ENCODE results near the gene C19orf38.

C19orf38 gene

DNA sequence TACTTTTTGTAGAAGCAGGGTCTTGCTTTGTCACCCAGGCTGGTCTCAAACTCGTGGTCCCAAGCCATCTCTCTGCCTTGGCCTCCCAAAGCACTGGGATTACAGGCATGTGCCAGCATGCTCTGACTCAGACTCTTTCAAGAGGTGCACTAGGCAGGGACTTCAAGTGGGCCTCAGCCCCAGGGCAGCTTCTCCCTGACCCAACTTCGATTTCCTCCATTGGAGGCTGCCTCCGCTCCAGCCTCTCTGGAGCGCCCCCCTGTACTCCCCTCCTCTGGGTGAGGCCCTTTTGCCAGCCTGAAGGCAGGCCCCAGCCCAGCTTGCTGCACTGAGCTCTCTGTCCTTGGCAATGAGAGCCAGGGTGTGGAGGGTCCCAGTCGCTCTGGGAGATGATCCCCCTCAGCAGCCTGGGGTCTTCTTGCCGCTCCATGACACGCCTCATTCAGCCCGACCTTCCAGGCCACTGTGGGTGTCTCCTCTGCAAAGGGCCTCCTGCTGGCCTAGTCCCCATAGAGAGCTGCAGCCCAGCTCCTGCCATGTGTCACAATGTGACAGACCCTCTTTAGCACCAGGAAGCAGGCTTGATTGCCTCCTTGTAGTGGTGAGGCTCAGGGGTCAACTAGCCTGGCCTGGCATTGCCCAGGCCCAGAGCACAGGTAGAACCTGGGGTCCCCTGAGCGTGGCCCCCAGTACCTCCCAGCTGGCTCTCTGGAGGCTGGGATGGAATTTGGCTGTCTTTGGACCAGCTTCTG is 39.6 kb downstream of the C19orf38 start:
- no peak overlapping the region for H3K4me3 ChIP-seq (ENCODE audit: low read depth, low read length)

DNA sequence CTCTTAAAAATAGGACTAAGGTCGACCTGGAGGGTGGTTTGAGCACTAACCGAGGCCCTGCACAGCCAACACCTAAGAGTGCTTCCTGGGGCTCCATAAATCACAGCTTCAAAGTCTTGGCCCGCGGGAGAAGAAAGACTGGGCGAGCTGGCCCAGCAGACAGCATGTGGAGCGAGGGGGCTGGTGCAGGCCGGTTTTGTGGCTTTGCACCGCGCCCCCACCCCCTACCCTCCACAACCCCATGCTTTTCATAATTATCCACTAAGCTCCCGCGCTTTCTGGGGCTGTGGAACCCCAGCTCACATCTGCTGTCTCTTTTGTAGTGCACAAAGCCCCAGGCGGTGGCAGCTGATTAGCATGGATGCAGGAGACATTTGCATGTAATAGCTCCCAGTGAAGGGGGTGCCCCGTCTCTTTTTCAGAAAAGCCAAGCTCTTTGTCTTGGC is 40.2 kb downstream of the C19orf38 start:
- peak overlapping the region; percentile 79 for H3K9ac ChIP-seq (ENCODE audit: low read depth, low read length)
- peaks cover 4% of the 10 kb centered on the region for H3K36me3 ChIP-seq (ENCODE audit: control insufficient read depth, insufficient read depth, low read length)
- H3K4me3 ChIP-seq (ENCODE audit: low read depth, low read length): no peak overlapping the region
- H3K9me3 ChIP-seq (ENCODE audit: control insufficient read depth, insufficient read depth, low read length): no peaks in the 10 kb centered on the region
- peaks cover 31% of the 10 kb centered on the region for H3K4me1 ChIP-seq (ENCODE audit: control insufficient read depth, insufficient read depth, low read length)
- no peaks in the 10 kb centered on the region for H3K27me3 ChIP-seq (ENCODE audit: control insufficient read depth, insufficient read depth, low read length)

More for the DNA sequence above, 39.6 kb downstream of the C19orf38 start:
- no peaks in the 10 kb centered on the region for H3K9me3 ChIP-seq (ENCODE audit: control insufficient read depth, insufficient read depth, low read length)
- H3K36me3 ChIP-seq (ENCODE audit: control insufficient read depth, insufficient read depth, low read length): peaks cover 4% of the 10 kb centered on the region
- H3K27me3 ChIP-seq (ENCODE audit: control insufficient read depth, insufficient read depth, low read length): no peaks in the 10 kb centered on the region
- peak overlapping the region; percentile 79 for H3K9ac ChIP-seq (ENCODE audit: low read depth, low read length)
- peaks cover 31% of the 10 kb centered on the region for H3K4me1 ChIP-seq (ENCODE audit: control insufficient read depth, insufficient read depth, low read length)

DNA sequence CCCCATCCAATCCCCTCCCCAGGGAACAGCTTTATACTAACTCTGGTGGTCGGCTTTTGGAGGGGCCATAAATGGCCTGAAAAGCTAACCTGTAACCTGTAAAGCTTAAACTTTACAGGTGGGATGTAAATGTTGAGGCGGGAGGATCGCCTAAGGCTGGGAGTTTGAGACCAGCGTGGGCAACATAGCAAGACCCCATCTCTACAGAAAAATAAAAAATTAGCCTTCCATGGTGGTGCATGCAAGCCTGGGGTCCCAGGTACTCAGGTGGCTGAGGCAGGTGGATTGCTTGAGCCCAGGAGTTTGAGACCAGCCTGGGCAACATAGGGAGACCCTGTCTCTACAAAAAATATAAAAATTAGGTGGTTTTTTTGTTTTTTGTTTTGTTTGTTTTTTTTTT is 41.7 kb downstream of the C19orf38 start:
- H3K36me3 ChIP-seq (ENCODE audit: control insufficient read depth, insufficient read depth, low read length): peaks cover 4% of the 10 kb centered on the region
- H3K4me1 ChIP-seq (ENCODE audit: control insufficient read depth, insufficient read depth, low read length): peaks cover 38% of the 10 kb centered on the region
- no peak overlapping the region for H3K9ac ChIP-seq (ENCODE audit: low read depth, low read length)
- no peaks in the 10 kb centered on the region for H3K27me3 ChIP-seq (ENCODE audit: control insufficient read depth, insufficient read depth, low read length)
- no peaks in the 10 kb centered on the region for H3K9me3 ChIP-seq (ENCODE audit: control insufficient read depth, insufficient read depth, low read length)
- no peak overlapping the region for H3K4me3 ChIP-seq (ENCODE audit: low read depth, low read length)

- Histone ChIP-seq H3K27me3 (ENCODE audit: control insufficient read depth, insufficient read depth, low read length) (no peaks in the 10 kb centered on the region), H3K4me1 (ENCODE audit: control insufficient read depth, insufficient read depth, low read length) (peaks cover 38% of the 10 kb centered on the region), H3K9me3 (ENCODE audit: control insufficient read depth, insufficient read depth, low read length) (no peaks in the 10 kb centered on the region), H3K9ac (ENCODE audit: low read depth, low read length) (no peak overlapping the region), H3K4me3 (ENCODE audit: low read depth, low read length) (no peak overlapping the region), H3K36me3 (ENCODE audit: control insufficient read depth, insufficient read depth, low read length) (peaks cover 4% of the 10 kb centered on the region)
These were observed 43.3 kb downstream of the C19orf38 start for GRCh38 chr19:10891405-10892086.

- Histone ChIP-seq H3K36me3 (ENCODE audit: control insufficient read depth, insufficient read depth, low read length) (no peaks in the 10 kb centered on the region), H3K9ac (ENCODE audit: low read depth, low read length) (no peak overlapping the region), H3K27me3 (ENCODE audit: control insufficient read depth, insufficient read depth, low read length) (no peaks in the 10 kb centered on the region), H3K4me1 (ENCODE audit: control insufficient read depth, insufficient read depth, low read length) (peaks cover 35% of the 10 kb centered on the region), H3K9me3 (ENCODE audit: control insufficient read depth, insufficient read depth, low read length) (no peaks in the 10 kb centered on the region), H3K4me3 (ENCODE audit: low read depth, low read length) (no peak overlapping the region)
These were observed 44.0 kb downstream of the C19orf38 start for GRCh38 chr19:10892256-10892655.

GRCh38 chr19:10894911-10895213 is 46.6 kb downstream of the C19orf38 start:
- Histone ChIP-seq H3K36me3 (ENCODE audit: control insufficient read depth, insufficient read depth, low read length) (no peaks in the 10 kb centered on the region), H3K4me3 (ENCODE audit: low read depth, low read length) (no peak overlapping the region), H3K9me3 (ENCODE audit: control insufficient read depth, insufficient read depth, low read length) (no peaks in the 10 kb centered on the region), H3K27me3 (ENCODE audit: control insufficient read depth, insufficient read depth, low read length) (no peaks in the 10 kb centered on the region), H3K4me1 (ENCODE audit: control insufficient read depth, insufficient read depth, low read length) (peaks cover 21% of the 10 kb centered on the region), H3K9ac (ENCODE audit: low read depth, low read length) (no peak overlapping the region)

- H3K4me1 ChIP-seq (ENCODE audit: control insufficient read depth, insufficient read depth, low read length): peaks cover 21% of the 10 kb centered on the region
- H3K36me3 ChIP-seq (ENCODE audit: control insufficient read depth, insufficient read depth, low read length): no peaks in the 10 kb centered on the region
- no peaks in the 10 kb centered on the region for H3K27me3 ChIP-seq (ENCODE audit: control insufficient read depth, insufficient read depth, low read length)
- no peak overlapping the region for H3K4me3 ChIP-seq (ENCODE audit: low read depth, low read length)
- no peak overlapping the region for H3K9ac ChIP-seq (ENCODE audit: low read depth, low read length)
- H3K9me3 ChIP-seq (ENCODE audit: control insufficient read depth, insufficient read depth, low read length): no peaks in the 10 kb centered on the region
These were observed 47.1 kb downstream of the C19orf38 start for GRCh38 chr19:10895363-10895762.

GRCh38 chr19:10895920-10896319 is 47.7 kb downstream of the C19orf38 start:
- Histone ChIP-seq H3K27me3 (ENCODE audit: control insufficient read depth, insufficient read depth, low read length) (no peaks in the 10 kb centered on the region), H3K9me3 (ENCODE audit: control insufficient read depth, insufficient read depth, low read length) (no peaks in the 10 kb centered on the region), H3K4me1 (ENCODE audit: control insufficient read depth, insufficient read depth, low read length) (peaks cover 19% of the 10 kb centered on the region), H3K9ac (ENCODE audit: low read depth, low read length) (no peak overlapping the region), H3K36me3 (ENCODE audit: control insufficient read depth, insufficient read depth, low read length) (no peaks in the 10 kb centered on the region), H3K4me3 (ENCODE audit: low read depth, low read length) (no peak overlapping the region)

DNA sequence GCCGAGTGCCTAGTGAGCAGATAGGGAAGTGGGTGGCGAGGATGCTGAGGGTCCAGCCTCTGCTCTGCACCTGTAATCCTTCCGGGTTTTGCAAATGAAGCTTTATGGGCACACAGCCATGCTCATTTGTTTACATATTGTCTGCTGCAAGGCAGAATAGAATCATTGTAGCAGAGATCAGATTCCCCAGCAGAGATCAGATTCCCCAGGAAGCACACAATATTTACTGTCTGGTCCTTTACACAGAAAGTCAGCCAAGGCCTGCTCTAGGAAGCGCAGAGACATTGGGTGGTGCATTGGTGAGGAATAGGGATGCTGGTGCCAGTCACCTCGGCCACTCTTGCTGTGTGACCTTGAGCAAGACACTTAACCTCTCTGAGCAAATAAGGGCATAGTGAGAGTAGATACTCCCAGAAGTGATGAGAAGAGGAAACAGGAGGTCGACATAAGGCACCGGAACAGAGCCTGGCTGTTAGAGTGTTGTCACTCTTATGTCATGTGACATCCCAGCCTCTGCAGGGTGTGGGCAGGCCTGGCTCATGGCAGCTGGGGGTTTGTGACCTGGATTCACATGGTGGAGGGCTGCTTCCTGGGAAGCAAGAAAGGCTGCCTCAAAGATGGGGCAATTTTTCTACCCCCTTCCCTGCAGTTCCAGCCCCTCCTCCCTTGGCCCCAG is 48.8 kb downstream of the C19orf38 start:
- Histone ChIP-seq H3K9ac (ENCODE audit: low read depth, low read length) (no peak overlapping the region), H3K4me3 (ENCODE audit: low read depth, low read length) (no peak overlapping the region), H3K4me1 (ENCODE audit: control insufficient read depth, insufficient read depth, low read length) (peaks cover 15% of the 10 kb centered on the region), H3K9me3 (ENCODE audit: control insufficient read depth, insufficient read depth, low read length) (no peaks in the 10 kb centered on the region), H3K27me3 (ENCODE audit: control insufficient read depth, insufficient read depth, low read length) (no peaks in the 10 kb centered on the region), H3K36me3 (ENCODE audit: control insufficient read depth, insufficient read depth, low read length) (no peaks in the 10 kb centered on the region)

GRCh38 chr19:10898633-10899032 is 50.4 kb downstream of the C19orf38 start:
- peaks cover 12% of the 10 kb centered on the region for H3K4me1 ChIP-seq (ENCODE audit: control insufficient read depth, insufficient read depth, low read length)
- H3K36me3 ChIP-seq (ENCODE audit: control insufficient read depth, insufficient read depth, low read length): no peaks in the 10 kb centered on the region
- no peaks in the 10 kb centered on the region for H3K27me3 ChIP-seq (ENCODE audit: control insufficient read depth, insufficient read depth, low read length)
- peak overlapping the region; percentile 54 for H3K9ac ChIP-seq (ENCODE audit: low read depth, low read length)
- H3K4me3 ChIP-seq (ENCODE audit: low read depth, low read length): no peak overlapping the region
- H3K9me3 ChIP-seq (ENCODE audit: control insufficient read depth, insufficient read depth, low read length): no peaks in the 10 kb centered on the region

DNA sequence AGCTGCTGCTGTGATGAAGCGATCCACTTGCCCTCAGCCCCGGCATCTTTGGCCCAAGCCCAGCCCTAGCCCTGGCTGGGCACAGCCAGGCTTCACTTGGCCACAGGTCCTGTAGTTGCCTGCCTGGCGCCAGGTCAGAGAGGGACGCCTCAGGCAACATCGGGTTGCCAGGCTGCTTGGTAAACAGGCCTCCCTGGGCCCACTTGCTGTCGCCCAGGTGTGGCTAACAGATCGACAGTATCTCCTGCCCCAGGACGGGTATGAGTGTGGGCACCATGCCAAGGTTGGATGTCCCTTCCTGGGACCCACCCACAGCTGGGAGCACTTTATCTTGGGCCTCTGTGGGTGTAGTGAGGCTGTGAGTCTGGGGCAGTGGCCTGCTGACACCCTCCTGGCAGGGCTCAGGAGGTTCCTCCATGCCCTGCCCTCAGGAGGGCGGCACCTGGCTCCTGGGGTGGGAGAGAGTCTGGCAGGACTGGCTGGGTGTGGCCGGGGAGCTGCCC is 51.0 kb downstream of the C19orf38 start:
- H3K27me3 ChIP-seq (ENCODE audit: control insufficient read depth, insufficient read depth, low read length): no peaks in the 10 kb centered on the region
- no peak overlapping the region for H3K4me3 ChIP-seq (ENCODE audit: low read depth, low read length)
- H3K36me3 ChIP-seq (ENCODE audit: control insufficient read depth, insufficient read depth, low read length): peaks cover 2% of the 10 kb centered on the region
- no peak overlapping the region for H3K9ac ChIP-seq (ENCODE audit: low read depth, low read length)
- H3K4me1 ChIP-seq (ENCODE audit: control insufficient read depth, insufficient read depth, low read length): peaks cover 7% of the 10 kb centered on the region
- H3K9me3 ChIP-seq (ENCODE audit: control insufficient read depth, insufficient read depth, low read length): no peaks in the 10 kb centered on the region

Measured in iPS-15b (cell line).